Measurements from ENCODE around the gene PLEKHG4.

GRCh38 chr16:67258161-67258835 is 21.0 kb upstream of the PLEKHG4 start:
- TF ChIP-seq CTCF (IDR thresholded peaks at IDR 0.05) (no peak), POLR2A (IDR thresholded peaks at IDR 0.05) (no peak)
